ENCODE data around the gene ZDHHC14. TPM values are rescaled to one million over a fixed set of nuclear protein-coding genes. Genes with fewer than 3 reads are reported as not detected.

ZDHHC14 gene
- total RNA-seq, 2 donors from 2014 or later = 8.8 to 11.6 TPM

DNA sequence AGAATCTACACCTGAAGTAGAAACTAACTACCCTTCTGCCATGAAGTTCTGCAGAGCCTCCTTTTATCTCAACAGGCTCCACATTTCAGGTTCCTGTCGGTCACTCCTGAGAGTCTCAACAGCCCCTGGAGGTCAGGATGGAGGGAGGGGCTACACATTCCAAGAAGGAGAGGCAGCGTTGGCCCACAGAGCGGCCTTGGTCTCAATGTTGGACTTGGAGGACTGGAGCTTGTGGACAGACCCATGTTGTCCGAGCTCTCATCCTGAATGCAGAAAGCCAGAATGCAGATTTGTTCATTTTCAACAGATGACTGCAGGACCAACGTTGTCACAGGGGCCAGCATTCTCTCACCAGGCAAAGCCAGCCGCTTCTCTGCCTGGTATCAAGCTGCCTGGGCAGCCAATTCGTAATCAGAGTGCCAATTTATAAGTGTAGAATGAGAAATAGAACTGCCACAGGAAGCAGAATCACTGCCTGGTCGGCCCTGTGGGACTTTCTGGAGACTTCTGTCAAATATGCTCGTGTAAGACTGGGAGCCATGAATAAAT is 229.5 kb downstream of the ZDHHC14 start:
- DNase-seq (peak in 1 of 2 donors; percentile 4), ATAC-seq (no peak)
- intact Hi-C loops (cut with DNase I, micrococcal nuclease) = no loop called here

DNA sequence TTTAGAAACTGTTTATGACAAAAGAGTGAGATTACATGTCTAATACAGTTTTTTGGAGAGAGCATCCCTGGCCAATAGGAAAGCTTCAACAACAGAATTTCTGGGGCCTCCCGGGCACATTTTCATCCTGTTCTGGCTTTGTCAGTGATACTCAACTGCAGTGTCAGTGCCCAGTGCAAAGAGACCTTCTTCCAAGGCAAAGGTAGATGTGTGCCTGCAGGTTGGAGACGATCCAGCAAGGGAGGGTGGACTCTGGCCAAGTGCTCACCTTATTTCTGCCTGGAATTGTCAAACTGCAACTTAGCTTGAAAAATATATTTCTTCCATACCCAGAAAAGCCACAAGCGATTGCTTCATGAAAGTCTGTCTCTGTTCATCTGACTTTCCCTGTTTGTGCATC is 230.4 kb downstream of the ZDHHC14 start:
- intact Hi-C loops (cut with DNase I, micrococcal nuclease) = no loop called here
- no peak for DNase-seq

DNA sequence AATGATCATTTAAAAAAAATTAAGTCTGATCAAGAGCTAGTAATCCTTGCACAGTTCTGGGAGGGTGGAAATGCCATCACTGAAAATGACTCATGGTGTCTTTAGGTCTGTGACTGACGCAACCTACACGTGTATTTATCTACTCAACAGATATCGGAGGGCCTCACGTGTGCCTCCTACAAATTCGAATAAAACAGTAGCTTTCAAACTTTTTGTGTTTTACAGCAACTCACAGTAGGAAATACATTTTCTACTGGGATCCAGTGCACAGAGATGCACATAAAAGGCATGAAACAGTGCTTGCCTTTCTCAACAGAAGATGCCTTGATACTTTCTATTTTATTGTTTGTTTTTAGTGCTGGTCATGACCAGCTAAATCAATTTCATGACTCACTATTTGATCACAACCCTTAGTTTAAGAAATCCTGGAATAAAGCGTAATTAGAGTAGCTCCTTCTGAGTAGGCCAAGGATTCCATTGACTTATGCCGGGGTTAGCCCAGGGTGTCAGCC is 232.1 kb downstream of the ZDHHC14 start:
- DNase-seq (no peak), ATAC-seq (peak; percentile 24)
- intact Hi-C loops (cut with DNase I, micrococcal nuclease) = no loop called here

More for the DNA sequence above, 230.4 kb downstream of the ZDHHC14 start:
- no peak for ATAC-seq

DNA sequence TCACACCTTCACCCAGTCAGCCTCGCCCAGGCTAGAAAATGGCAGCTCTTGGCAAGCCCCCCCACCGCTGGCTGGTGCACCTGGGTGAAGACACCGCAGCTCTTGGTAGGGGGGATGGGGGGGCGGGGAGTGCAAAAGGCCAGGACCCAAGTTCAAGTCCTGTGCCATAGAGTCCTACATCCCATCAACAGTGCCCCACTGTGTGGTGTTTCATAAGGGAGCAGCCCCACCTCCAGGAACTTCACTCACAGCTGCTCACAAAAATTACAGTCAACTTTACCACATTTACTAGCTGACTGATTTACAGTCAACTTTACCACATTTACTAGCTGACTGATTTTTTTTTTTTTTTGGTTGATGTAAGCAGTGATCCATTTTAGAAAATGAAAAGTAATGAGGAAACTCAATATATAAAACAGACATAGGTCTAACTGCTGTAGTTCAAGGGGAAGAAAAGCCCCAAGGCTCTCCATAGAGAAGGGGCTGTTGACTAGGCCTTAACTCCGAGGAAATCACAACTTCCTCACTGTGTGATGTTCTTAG is 233.1 kb downstream of the ZDHHC14 start:
- DNase-seq = peak; percentile 43 to 55
- peak; percentile 88 for ATAC-seq
- intact Hi-C loops (cut with DNase I, micrococcal nuclease) = no loop called here

DNA sequence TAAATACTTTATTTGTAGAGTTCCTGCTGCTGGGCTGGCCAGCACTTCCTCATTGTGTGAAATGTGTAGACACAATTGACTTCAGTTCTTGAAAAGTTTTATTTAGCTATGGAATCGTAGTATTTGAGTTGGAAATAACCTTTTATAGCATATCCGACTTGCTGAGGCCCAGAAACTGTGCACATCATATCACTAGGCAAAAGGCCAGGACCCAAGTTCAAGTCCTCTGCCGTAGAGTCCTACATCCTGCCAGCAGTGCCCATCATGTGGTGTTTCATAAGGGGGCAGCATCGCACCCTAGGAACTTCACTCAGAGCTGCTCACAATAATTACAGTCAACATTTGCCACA is 234.4 kb downstream of the ZDHHC14 start:
- intact Hi-C loops (cut with DNase I, micrococcal nuclease) = no loop called here
- ATAC-seq = peak; percentile 69
- DNase-seq = peak; percentile 41 to 46

DNA sequence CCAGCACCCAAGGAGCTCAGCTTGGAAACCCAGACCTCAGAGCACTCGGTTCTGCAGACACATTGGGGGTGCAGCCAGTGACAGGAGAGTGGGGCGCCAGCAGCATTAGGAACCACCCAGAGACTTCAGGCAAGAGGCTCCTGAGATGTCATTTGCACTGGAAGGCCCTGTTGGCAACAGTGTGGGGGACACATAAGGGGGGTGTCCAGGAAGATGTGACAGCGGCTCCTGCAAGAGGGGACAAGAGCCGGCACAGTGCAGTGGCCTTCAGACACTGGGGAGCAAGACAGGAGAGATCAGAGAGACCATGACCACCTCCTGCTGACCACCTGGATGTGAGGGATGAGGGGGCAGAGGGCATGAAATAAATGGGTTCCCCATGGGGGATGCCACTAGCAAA is 235.0 kb downstream of the ZDHHC14 start:
- DNase-seq (no peak), ATAC-seq (no peak)
- intact Hi-C loops (cut with DNase I, micrococcal nuclease) = no loop called here

DNA sequence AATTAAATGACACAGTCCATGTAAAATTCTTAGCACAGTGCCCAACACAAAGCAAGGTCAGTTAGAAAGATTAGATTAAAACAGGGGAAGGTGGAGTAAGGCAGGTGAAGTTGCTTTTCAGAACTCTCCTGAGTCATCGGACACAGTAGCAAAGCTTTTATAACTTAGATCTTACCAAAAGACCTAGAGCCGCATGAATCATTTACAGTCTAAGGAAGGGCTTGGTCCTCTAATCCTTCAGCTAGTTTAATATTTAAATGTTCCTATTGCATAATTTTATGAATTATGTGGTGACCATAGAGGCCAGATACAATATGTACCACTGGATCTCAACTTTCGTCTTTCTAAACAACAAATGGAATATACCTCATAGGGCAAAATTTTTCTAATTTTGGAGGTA is 240.0 kb downstream of the ZDHHC14 start:
- peak; percentile 91 for ATAC-seq
- peak in 1 of 2 donors; percentile 2 for DNase-seq
- intact Hi-C loops (cut with DNase I, micrococcal nuclease) = no loop called here

DNA sequence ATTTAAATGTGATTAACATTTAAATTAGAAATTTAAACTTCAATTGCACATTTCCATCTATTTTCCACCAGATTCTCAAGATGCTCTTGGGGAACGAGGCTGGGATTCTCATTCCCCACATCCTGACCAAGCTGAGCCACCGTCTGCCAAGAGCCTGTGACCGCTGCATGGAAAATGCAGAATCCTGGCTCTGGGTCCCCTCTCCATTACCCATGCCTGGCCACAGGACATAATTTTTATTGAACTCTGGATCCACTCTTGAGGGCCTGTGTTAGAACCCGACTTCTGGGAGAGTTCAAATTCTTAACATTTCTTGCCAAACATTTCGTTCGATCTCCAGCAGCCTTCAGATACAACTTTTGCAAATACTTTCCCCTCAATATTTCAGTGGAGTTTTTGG is 240.4 kb downstream of the ZDHHC14 start:
- intact Hi-C loops (cut with DNase I, micrococcal nuclease) = no loop called here
- peak in 1 of 2 donors; percentile 15 for DNase-seq
- ATAC-seq = no peak

DNA sequence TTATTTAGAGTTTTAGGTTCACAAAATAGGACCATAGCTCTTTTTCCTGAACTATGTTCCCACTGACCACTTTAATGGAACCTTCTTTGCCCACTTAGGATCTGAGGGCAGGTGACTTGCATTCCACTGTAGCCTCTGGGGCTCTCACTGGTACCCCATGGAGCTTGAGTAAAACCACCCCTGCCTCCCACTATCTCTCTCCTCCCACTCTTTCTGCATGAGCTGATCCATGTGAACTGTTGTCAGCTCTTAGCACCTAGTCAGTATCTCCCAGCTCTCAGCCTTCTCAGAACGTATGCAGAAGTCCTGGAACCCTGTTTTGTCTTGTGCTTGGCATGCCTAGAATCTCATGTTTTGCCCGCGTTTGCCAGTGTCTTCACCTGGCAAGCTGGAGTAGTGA is 241.4 kb downstream of the ZDHHC14 start:
- DNase-seq (peak in 1 of 2 donors; percentile 2), ATAC-seq (no peak)
- intact Hi-C loops (cut with DNase I, micrococcal nuclease) = no loop called here

DNA sequence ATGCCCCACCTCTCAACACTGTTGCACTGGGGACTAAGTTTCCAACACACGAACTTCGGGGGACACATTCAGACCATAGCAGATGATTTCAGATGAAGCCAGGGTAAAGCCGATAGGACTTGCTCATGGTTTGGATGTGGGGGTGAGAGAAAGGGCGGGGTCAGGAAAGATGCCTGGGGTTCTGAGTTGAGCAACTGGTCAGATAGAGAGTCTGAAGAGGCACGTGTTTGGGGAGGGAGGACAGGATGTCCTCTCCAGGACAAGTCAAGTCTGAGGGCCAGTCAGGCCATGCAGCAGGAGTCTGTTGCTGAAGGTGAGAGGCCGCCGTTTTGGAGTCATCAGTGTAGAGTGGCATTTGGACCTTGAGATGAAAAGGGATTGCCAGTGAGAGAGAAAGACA is 244.1 kb downstream of the ZDHHC14 start:
- DNase-seq (no peak), ATAC-seq (no peak)
- intact Hi-C loops (cut with DNase I, micrococcal nuclease) = no loop called here

DNA sequence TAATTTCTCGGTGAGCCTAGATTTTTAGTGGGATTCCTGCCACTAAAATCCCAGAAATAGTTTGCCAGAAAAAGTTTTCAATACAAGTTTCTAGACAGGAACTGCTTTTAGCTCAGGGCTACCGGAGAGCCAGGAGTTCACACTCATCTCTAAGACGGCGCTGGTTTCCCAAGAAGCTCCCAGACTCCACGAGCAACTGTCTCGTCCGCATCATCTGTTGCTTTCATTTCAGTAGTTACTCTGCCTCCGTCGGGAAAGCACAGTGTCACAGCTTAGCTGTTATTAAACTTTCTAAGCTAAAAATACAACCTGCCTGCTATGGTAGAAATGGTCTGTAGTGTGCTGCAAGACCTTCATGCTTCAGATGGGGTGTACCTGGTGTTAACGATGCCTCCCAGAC is 244.8 kb downstream of the ZDHHC14 start:
- DNase-seq = no peak

DNA sequence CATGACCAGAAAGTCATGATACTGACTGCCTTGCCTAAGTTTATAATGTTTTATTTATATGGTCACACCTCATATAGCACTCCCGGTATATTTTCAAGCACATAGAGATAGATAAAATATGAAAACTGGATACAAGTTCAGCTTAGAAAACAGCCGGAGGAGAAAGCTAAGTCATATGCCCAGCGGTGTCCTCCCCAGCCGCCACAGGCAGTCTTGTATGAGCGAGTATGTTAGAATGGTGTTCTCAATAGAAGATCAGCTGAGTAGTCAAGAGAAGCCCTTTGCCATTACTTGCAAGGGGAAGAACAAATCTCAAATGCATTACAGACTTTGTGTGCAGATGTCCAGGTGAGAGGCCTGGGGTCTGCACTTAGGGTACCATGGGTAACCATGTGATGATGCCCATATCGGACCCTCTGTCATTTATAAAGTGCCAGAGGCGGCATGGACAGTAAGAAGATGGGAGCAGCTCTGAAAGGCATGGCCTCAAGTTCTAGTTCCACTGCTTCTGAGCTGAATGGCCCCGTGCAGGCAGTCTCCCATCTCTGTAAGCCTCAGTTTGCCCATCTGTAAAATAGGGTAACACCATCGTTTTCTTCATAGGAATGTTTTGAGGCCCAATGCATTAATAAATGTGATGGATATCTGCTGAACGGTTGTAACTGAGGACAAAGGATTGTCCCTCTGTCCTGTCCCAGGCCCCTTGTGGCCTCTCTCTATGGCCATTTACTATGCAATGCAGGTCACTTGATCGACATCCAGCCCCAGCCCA is 246.4 kb downstream of the ZDHHC14 start:
- no peak for ATAC-seq
- DNase-seq = no peak
- intact Hi-C loops (cut with DNase I, micrococcal nuclease) = no loop called here

More for the DNA sequence above, 244.8 kb downstream of the ZDHHC14 start:
- intact Hi-C loops (cut with DNase I, micrococcal nuclease) = no loop called here
- no peak for ATAC-seq

DNA sequence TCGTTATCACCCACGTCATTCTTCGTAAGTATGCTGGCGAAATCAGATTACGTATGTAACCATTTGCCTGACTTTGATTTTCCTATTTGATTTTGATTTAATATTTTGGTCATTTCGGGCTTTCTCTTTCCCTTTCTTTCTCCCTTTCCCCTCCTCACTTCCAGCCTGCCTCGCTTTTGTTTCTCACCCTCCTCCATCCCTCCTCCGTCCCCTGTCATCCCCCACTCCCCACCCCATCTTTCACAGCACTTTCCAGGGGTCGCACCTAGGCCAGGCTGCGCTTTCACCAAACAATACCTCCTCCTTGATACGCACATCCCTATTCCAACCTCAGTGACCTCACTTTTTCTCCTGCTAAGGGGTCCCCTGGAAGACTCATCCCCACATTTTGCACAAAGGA is 247.5 kb downstream of the ZDHHC14 start:
- intact Hi-C loops (cut with DNase I, micrococcal nuclease) = no loop called here
- DNase-seq (no peak), ATAC-seq (no peak)

DNA sequence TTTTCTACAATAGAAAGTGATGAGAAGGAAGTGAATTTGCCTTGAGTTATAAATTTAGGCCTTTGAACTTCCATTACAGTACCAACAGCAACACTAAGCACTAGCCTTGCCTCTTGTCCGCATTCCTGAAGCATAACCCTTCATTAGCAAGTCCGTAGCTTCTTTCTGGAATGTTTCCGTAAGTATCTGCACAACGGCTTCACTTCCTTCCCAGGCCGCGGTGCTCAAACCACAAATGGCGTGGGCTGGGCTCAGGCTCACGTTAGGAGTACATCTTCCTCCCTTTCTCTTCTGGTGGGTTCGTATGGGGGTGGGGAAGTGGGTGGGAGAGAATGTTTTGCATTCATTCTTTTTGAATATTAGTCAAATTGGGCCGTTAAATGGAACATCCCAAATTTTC is 248.2 kb downstream of the ZDHHC14 start:
- DNase-seq (no peak), ATAC-seq (no peak)
- intact Hi-C loops (cut with DNase I, micrococcal nuclease) = no loop called here

DNA sequence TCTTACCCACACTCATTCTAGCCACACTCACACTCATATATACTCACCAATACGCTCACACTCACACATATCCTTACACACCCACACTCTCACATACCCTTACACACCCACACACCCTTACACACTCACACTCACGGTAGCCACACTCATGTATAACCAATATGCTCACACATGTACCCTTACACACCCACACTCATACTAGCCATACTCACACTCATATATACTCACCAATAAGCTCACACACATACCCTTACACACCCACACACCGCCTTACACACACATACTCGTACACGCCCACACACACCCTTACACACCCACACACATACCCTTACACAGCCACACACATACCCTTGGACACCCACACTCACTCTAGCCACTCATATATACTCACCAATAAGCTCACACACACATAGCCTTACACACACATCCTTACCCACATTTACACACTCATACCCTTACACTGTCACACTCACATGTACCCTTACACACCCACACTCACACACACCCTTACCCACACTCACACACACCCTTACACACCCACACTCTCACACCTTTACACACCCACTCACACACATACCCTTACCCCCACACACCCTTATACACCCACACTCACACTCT is 249.6 kb downstream of the ZDHHC14 start:
- intact Hi-C loops (cut with DNase I, micrococcal nuclease) = no loop called here
- no peak for ATAC-seq
- no peak for DNase-seq

DNA sequence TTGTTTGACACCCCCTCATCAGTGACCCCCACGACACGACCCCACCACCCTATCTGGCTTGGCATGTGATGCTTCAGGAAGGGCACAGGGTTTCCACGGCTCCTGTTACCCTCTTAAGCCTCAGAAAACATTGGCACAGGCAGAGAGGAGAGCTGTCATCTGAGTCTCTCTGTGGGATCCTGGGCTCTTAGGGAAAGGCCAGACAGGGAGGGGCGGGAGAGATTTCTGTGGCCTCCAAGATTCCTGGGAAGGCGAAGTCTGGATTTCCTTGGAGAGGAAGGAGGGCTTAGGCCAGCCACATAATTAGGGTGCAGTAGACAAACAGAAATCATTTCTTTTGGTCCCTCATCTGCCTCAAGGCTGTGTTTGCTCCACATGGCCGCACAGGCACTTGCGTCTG is 250.4 kb downstream of the ZDHHC14 start:
- ATAC-seq (no peak), DNase-seq (no peak)
- intact Hi-C loops (cut with DNase I, micrococcal nuclease) = no loop called here

DNA sequence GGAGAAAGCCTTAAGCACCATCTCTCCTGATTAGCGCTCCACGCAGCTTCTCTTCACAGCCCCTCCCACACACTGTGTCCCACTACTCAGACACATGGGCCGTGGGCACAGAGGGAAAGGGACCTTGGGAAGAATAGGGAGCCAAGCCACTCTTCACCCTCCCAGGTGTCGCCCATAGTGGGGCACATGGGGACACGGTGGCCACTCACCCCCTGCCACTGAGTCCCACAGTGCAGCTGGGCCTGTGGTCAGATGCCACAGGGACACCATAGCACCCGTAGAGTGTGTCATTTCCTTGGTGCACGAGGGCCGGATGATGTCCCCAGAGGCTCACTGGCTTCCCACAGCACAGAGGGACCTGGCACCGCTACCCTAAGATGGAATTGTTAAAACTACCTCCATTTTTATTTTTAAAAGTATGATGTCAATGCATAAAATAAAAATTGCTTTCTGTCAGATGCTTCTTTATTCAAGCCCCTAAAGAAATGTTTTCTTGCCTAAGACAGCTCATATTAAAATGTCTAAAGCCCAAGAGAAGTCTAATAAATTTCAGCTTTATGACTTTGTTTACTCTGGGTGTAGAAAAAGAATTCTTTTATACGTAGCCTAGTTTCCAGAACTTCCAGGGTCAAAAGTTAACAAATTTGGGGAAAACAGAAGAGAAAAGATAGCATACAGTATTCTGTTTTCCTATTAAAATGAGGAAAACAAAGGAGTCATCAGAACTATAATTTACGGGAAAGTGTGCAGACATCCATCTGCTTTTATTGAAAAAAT is 251.0 kb downstream of the ZDHHC14 start:
- no peak for DNase-seq
- intact Hi-C loops (cut with DNase I, micrococcal nuclease) = no loop called here
- ATAC-seq = no peak

DNA sequence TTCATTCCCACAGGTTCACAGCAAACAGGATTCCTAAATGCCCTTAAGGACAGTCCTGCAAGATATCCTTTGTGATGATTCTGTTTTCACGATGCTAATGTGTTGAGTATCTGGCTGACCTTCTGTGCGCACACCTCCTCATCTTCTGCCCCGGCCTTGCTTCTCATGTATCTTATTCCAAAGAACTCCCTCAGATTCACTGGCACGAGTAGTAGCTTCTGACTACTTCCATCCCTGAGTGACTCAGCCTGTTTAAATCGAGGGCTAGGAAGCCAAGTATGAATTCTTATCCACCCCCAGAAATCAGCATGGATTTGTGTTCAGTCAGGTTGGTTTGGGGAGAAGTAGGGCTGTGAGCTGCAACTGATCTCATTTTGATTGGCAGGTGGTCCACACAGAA is 251.8 kb downstream of the ZDHHC14 start:
- intact Hi-C loops (cut with DNase I, micrococcal nuclease) = no loop called here
- ATAC-seq (no peak), DNase-seq (no peak)

DNA sequence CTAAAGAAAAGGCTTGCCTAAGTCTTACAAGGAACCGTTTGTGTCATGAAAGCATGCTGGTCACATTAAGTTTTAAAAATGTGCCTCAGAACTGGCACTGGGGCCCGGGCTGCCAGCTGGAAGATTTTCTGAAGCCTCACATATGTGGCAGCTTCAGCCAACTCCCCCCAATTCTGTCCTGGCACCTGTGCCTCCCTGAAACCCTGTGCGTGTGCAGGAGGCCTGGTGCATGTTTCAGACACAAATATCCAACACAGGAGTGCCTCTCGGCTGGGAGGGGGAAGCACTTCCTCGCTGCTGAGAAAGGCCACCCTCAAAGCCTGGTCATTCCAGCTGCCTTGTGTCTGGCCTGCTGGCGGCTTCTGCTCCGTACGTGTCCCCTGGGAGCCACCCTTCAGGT is 253.6 kb downstream of the ZDHHC14 start:
- DNase-seq (no peak), ATAC-seq (no peak)
- intact Hi-C loops (cut with DNase I, micrococcal nuclease) = no loop called here
